Duodenal mucosa (tissue), 2 donors: ENCODE data around the gene ANKRD33B.

Source experiments
- H3K27ac ChIP-seq: one replicate; pipeline ENCODE4 v1.7.0; 2013; ENCODE audit warnings: low read depth, low read length
- H3K27me3 ChIP-seq, 2 donors: one replicate each; pipeline ENCODE4 v1.7.0; 2013; ENCODE audit warnings: low read length in 2 of 2, control low read depth in 1 of 2; ENCODE audit not compliant: insufficient read depth in 2 of 2, control insufficient read depth in 1 of 2
- H3K36me3 ChIP-seq, 2 donors: one replicate each; pipeline ENCODE4 v1.7.0; 2013; ENCODE audit warnings: low read length in 2 of 2, control low read depth in 1 of 2; ENCODE audit not compliant: insufficient read depth in 2 of 2, control insufficient read depth in 1 of 2
- H3K4me1 ChIP-seq, 2 donors: one replicate each; pipeline ENCODE4 v1.7.0; 2013; ENCODE audit warnings: low read length in 2 of 2, control low read depth in 1 of 2; ENCODE audit not compliant: insufficient read depth in 2 of 2, control insufficient read depth in 1 of 2
- H3K4me3 ChIP-seq, 2 donors: one replicate each; pipeline ENCODE4 v1.7.0; 2013; ENCODE audit warnings: low read length in 2 of 2, low read depth in 1 of 2
- H3K9ac ChIP-seq, 2 donors: one replicate each; pipeline ENCODE4 v1.7.0; 2013; ENCODE audit warnings: low read length in 2 of 2, low read depth in 1 of 2
- H3K9me3 ChIP-seq, 2 donors: one replicate each; pipeline ENCODE4 v1.7.0; 2013; ENCODE audit warnings: low read length in 2 of 2, control low read depth in 1 of 2; ENCODE audit not compliant: control insufficient read depth in 1 of 2

Gene ANKRD33B

GRCh38 chr5:10617103-10617502 lies 53.2 kb downstream of the ANKRD33B start:
- Histone ChIP-seq H3K27ac (no peak overlapping the region), H3K36me3 (no peaks in the 10 kb centered on the region), H3K4me3 (no peak overlapping the region), H3K9ac (no peak overlapping the region), H3K9me3 (no peaks in the 10 kb centered on the region), H3K27me3 (no peaks in the 10 kb centered on the region), H3K4me1 (peaks cover 0 to 1% of the 10 kb centered on the region in 2 donors)

- no peaks in the 10 kb centered on the region for H3K36me3 ChIP-seq
- no peak overlapping the region for H3K9ac ChIP-seq
- no peaks in the 10 kb centered on the region for H3K9me3 ChIP-seq
- no peak overlapping the region for H3K27ac ChIP-seq
- no peak overlapping the region for H3K4me3 ChIP-seq
- H3K4me1 ChIP-seq, result peaks cover 4 to 7% of the 10 kb centered on the region in 2 donors
- no peaks in the 10 kb centered on the region for H3K27me3 ChIP-seq
These were observed 54.4 kb downstream of the ANKRD33B start for GRCh38 chr5:10618311-10618710.

GRCh38 chr5:10619649-10620048 lies 55.8 kb downstream of the ANKRD33B start:
- Histone ChIP-seq H3K36me3 (no peaks in the 10 kb centered on the region), H3K4me3 (no peak overlapping the region), H3K27ac (no peak overlapping the region), H3K9me3 (no peaks in the 10 kb centered on the region), H3K4me1 (peaks cover 7% of the 10 kb centered on the region in 2 donors), H3K9ac (no peak overlapping the region), H3K27me3 (no peaks in the 10 kb centered on the region)

- Histone ChIP-seq H3K27me3 (no peaks in the 10 kb centered on the region), H3K27ac (no peak overlapping the region), H3K4me3 (no peak overlapping the region), H3K4me1 (peaks cover 7% of the 10 kb centered on the region in 2 donors), H3K9ac (no peak overlapping the region), H3K9me3 (no peaks in the 10 kb centered on the region), H3K36me3 (no peaks in the 10 kb centered on the region)
These were observed 56.5 kb downstream of the ANKRD33B start for GRCh38 chr5:10620346-10620745.

GRCh38 chr5:10621832-10622231 lies 58.0 kb downstream of the ANKRD33B start:
- Histone ChIP-seq H3K27ac (no peak overlapping the region), H3K4me1 (peaks cover 7 to 12% of the 10 kb centered on the region in 2 donors), H3K36me3 (no peaks in the 10 kb centered on the region), H3K9ac (no peak overlapping the region), H3K4me3 (no peak overlapping the region), H3K27me3 (no peaks in the 10 kb centered on the region), H3K9me3 (no peaks in the 10 kb centered on the region)

- Histone ChIP-seq H3K4me1 (peaks cover 16 to 20% of the 10 kb centered on the region in 2 donors), H3K27ac (no peak overlapping the region), H3K27me3 (no peaks in the 10 kb centered on the region), H3K4me3 (no peak overlapping the region), H3K9ac (no peak overlapping the region), H3K36me3 (no peaks in the 10 kb centered on the region), H3K9me3 (no peaks in the 10 kb centered on the region)
These were observed 58.9 kb downstream of the ANKRD33B start for GRCh38 chr5:10622810-10623209.

- Histone ChIP-seq H3K9ac (no peak overlapping the region), H3K36me3 (no peaks in the 10 kb centered on the region), H3K27ac (no peak overlapping the region), H3K27me3 (no peaks in the 10 kb centered on the region), H3K9me3 (no peaks in the 10 kb centered on the region), H3K4me3 (no peak overlapping the region), H3K4me1 (peaks cover 16 to 20% of the 10 kb centered on the region in 2 donors)
These were observed 59.5 kb downstream of the ANKRD33B start for GRCh38 chr5:10623305-10623910.

GRCh38 chr5:10624206-10624605 lies 60.3 kb downstream of the ANKRD33B start:
- Histone ChIP-seq H3K4me3 (no peak overlapping the region), H3K9me3 (no peaks in the 10 kb centered on the region), H3K4me1 (peaks cover 16 to 20% of the 10 kb centered on the region in 2 donors), H3K27me3 (no peaks in the 10 kb centered on the region), H3K27ac (no peak overlapping the region), H3K9ac (no peak overlapping the region), H3K36me3 (no peaks in the 10 kb centered on the region)

- Histone ChIP-seq H3K27ac (no peak overlapping the region), H3K9me3 (no peaks in the 10 kb centered on the region)
These were observed 60.8 kb downstream of the ANKRD33B start for GRCh38 chr5:10624679-10625078.

GRCh38 chr5:10625700-10626472 lies 62.0 kb downstream of the ANKRD33B start:
- Histone ChIP-seq H3K27ac (no peak overlapping the region), H3K4me1 (peaks cover 16 to 20% of the 10 kb centered on the region in 2 donors), H3K9ac (no peak overlapping the region)

More at GRCh38 chr5:10624679-10625078, 60.8 kb downstream of the ANKRD33B start:
- Histone ChIP-seq H3K4me3 (no peak overlapping the region), H3K9ac (no peak overlapping the region), H3K27me3 (no peaks in the 10 kb centered on the region), H3K36me3 (no peaks in the 10 kb centered on the region), H3K4me1 (peaks cover 16 to 20% of the 10 kb centered on the region in 2 donors)

More at GRCh38 chr5:10625700-10626472, 62.0 kb downstream of the ANKRD33B start:
- no peak overlapping the region for H3K4me3 ChIP-seq
- no peaks in the 10 kb centered on the region for H3K27me3 ChIP-seq
- H3K36me3 ChIP-seq, result no peaks in the 10 kb centered on the region
- no peaks in the 10 kb centered on the region for H3K9me3 ChIP-seq
